ENCODE data around the gene LRRTM4. TPM values are rescaled to one million over a fixed set of nuclear protein-coding genes. Genes with fewer than 3 reads are reported as not detected.

The LRRTM4 gene
- total RNA-seq, 2 donors from 2014 or later, result 7.0 to 21.1 TPM

- no peak overlapping the region for H3K27ac ChIP-seq (ENCODE audit: low read depth, low read length)
- no peak overlapping the region for H3K9ac ChIP-seq (ENCODE audit: extremely low read depth, low read length, poor library complexity, severe bottlenecking)
- H3K4me1 Mint-ChIP-seq, result peaks cover 55% of the 10 kb centered on the region
- H3K36me3 ChIP-seq (ENCODE audit: control insufficient read depth, insufficient read depth, low read length), result no peaks in the 10 kb centered on the region
- H3K9me3 Mint-ChIP-seq, result no peaks in the 10 kb centered on the region
- no peaks in the 10 kb centered on the region for H3K27me3 ChIP-seq (ENCODE audit: control insufficient read depth, insufficient read depth, low read length, poor library complexity, severe bottlenecking)
- 92% methylated on average over 2 of the region's 2 CpGs; no CpG with 5 or more reads in 1 of the 2 experiments for WGBS, 2 experiments (ENCODE audit: insufficient coverage in 1 of 2, insufficient read length in 1 of 2)
- no peak for TF ChIP-seq CTCF (conservative IDR thresholded peaks at IDR 0.05)
- H3K9me3 ChIP-seq (ENCODE audit: control insufficient read depth, low read length), result peaks cover 4% of the 10 kb centered on the region
- DNase-seq, result no peak
- H3K27me3 Mint-ChIP-seq (ENCODE audit: insufficient read depth), result no peaks in the 10 kb centered on the region
- peaks cover 4% of the 10 kb centered on the region for H3K4me1 ChIP-seq (ENCODE audit: control insufficient read depth, insufficient read depth, low read length)
- no peak overlapping the region for H3K4me3 Mint-ChIP-seq
- H3K4me3 ChIP-seq (ENCODE audit: low read length), result no peak overlapping the region
- no peak overlapping the region for H3K27ac Mint-ChIP-seq
- peaks cover 7% of the 10 kb centered on the region for H3K36me3 Mint-ChIP-seq (ENCODE audit: low read depth)
Observed at GRCh38 chr2:77013953-77014352, 508.2 kb downstream of the LRRTM4 start.

- Mint-ChIP-seq H3K4me1 (peaks cover 55% of the 10 kb centered on the region), H3K9me3 (no peaks in the 10 kb centered on the region), H3K27me3 (ENCODE audit: insufficient read depth) (no peaks in the 10 kb centered on the region), H3K27ac (no peak overlapping the region), H3K4me3 (no peak overlapping the region), H3K36me3 (ENCODE audit: low read depth) (peaks cover 7% of the 10 kb centered on the region)
- Histone ChIP-seq H3K4me3 (ENCODE audit: low read length) (no peak overlapping the region), H3K27ac (ENCODE audit: low read depth, low read length) (no peak overlapping the region), H3K4me1 (ENCODE audit: control insufficient read depth, insufficient read depth, low read length) (peaks cover 4% of the 10 kb centered on the region), H3K9ac (ENCODE audit: extremely low read depth, low read length, poor library complexity, severe bottlenecking) (no peak overlapping the region), H3K27me3 (ENCODE audit: control insufficient read depth, insufficient read depth, low read length, poor library complexity, severe bottlenecking) (no peaks in the 10 kb centered on the region), H3K9me3 (ENCODE audit: control insufficient read depth, low read length) (peaks cover 4% of the 10 kb centered on the region), H3K36me3 (ENCODE audit: control insufficient read depth, insufficient read depth, low read length) (no peaks in the 10 kb centered on the region)
- no peak for TF ChIP-seq CTCF (conservative IDR thresholded peaks at IDR 0.05)
- 47% methylated on average over 2 of the region's 2 CpGs; no CpG with 5 or more reads in 1 of the 2 experiments for WGBS, 2 experiments (ENCODE audit: insufficient coverage in 1 of 2, insufficient read length in 1 of 2)
- no peak for DNase-seq
Observed at GRCh38 chr2:77013457-77013856, 508.7 kb downstream of the LRRTM4 start.

- Mint-ChIP-seq H3K4me3 (no peak overlapping the region), H3K27ac (no peak overlapping the region), H3K4me1 (peaks cover 41% of the 10 kb centered on the region), H3K9me3 (no peaks in the 10 kb centered on the region), H3K36me3 (ENCODE audit: low read depth) (peaks cover 13% of the 10 kb centered on the region), H3K27me3 (ENCODE audit: insufficient read depth) (peaks cover 1% of the 10 kb centered on the region)
- no peak for DNase-seq
- WGBS, 2 experiments (ENCODE audit: insufficient coverage in 1 of 2, insufficient read length in 1 of 2), result 67 to 75% methylated on average over 3 of the region's 3 CpGs
- no peaks in the 10 kb centered on the region for H3K4me1 ChIP-seq (ENCODE audit: control insufficient read depth, insufficient read depth, low read length)
- peak overlapping the region; percentile 33 for H3K27ac ChIP-seq (ENCODE audit: low read depth, low read length)
- no peak overlapping the region for H3K4me3 ChIP-seq (ENCODE audit: low read length)
- H3K27me3 ChIP-seq (ENCODE audit: control insufficient read depth, insufficient read depth, low read length, poor library complexity, severe bottlenecking), result no peaks in the 10 kb centered on the region
- no peaks in the 10 kb centered on the region for H3K9me3 ChIP-seq (ENCODE audit: control insufficient read depth, low read length)
- TF ChIP-seq CTCF (conservative IDR thresholded peaks at IDR 0.05), result no peak
- no peak overlapping the region for H3K9ac ChIP-seq (ENCODE audit: extremely low read depth, low read length, poor library complexity, severe bottlenecking)
- H3K36me3 ChIP-seq (ENCODE audit: control insufficient read depth, insufficient read depth, low read length), result no peaks in the 10 kb centered on the region
Observed at GRCh38 chr2:77009307-77009706, 512.9 kb downstream of the LRRTM4 start.

All from endodermal cell (in vitro differentiated cells).